H1 (cell line): ENCODE measurements around the gene AK6. TPM values are rescaled to one million over a fixed set of nuclear protein-coding genes. Genes with fewer than 3 reads are reported as not detected.
A peak's percentile ranks its signal among the peaks of the same experiment; 100 is the strongest.

Experiments
- CTCF ChIA-PET: fragments of 300-600 bp; sonication (Branson Sonifier 250); formaldehyde crosslinking; loops from one replicate; lab custom pipeline; 2021; ENCODE audit not compliant: partially characterized antibody; lab: Charles Lee
- POLR2A ChIA-PET: fragments of 300-600 bp; sonication (Branson Sonifier 250); formaldehyde crosslinking; loops from one replicate; lab custom pipeline; 2021; ENCODE audit warnings: inconsistent platforms; ENCODE audit not compliant: partially characterized antibody; lab: Charles Lee
- DNase-seq, 2 experiments: peaks; one replicate each; pipeline versions ENCODE4 v3.0.0 to v3.0.0-alpha.2; 2010 to 2022; ENCODE audit warnings: low spot score in 2 of 2, low read depth in 1 of 2, mixed read lengths in 1 of 2
- FAIRE-seq: peaks from 2 replicates; lab custom pipeline; 2011; peaks lifted over from hg19 to GRCh38; lab: Jason Lieb, UNC
- H2AFZ ChIP-seq: 2 replicates; pipeline ENCODE4 v1.8.1; 2012; ENCODE audit warnings: low read length, inconsistent platforms
- H2AK5ac ChIP-seq: 2 replicates; pipeline ENCODE4 v1.6.1; 2013; ENCODE audit warnings: low read depth, low read length
- H2BK120ac ChIP-seq: replicated peaks from 2 replicates; pipeline ENCODE3; 2013; ENCODE audit warnings: low read depth, low read length, inconsistent platforms
- H2BK12ac ChIP-seq: 2 replicates; pipeline ENCODE4 v1.6.1; 2013; ENCODE audit warnings: low read depth, low read length
- H2BK15ac ChIP-seq: 2 replicates; pipeline ENCODE4 v1.6.1; 2013; ENCODE audit warnings: low read length
- H2BK20ac ChIP-seq: 2 replicates; pipeline ENCODE4 v1.6.1; 2013; ENCODE audit warnings: low read length
- H2BK5ac ChIP-seq: 2 replicates; pipeline ENCODE4 v1.6.1; 2013; ENCODE audit warnings: low read depth, low read length
- H3K14ac ChIP-seq: 2 replicates; pipeline ENCODE4 v1.6.1; 2013; ENCODE audit warnings: inconsistent platforms; ENCODE audit not compliant: insufficient read length
- H3K18ac ChIP-seq: 2 replicates; pipeline ENCODE4 v1.6.1; 2013; ENCODE audit warnings: low read length; ENCODE audit errors: extremely low read depth
- H3K23ac ChIP-seq: 2 replicates; pipeline ENCODE4 v1.6.1; 2013; ENCODE audit warnings: inconsistent platforms; ENCODE audit not compliant: insufficient read length
- H3K23me2 ChIP-seq: 2 replicates; pipeline ENCODE4 v1.6.1; 2013; ENCODE audit warnings: low read depth, low read length
- H3K27ac ChIP-seq: 2 replicates; pipeline ENCODE4 v1.6.1; 2011; ENCODE audit warnings: low read depth, low read length, inconsistent platforms
- H3K27me3 ChIP-seq, 4 experiments: replicated peaks in 1 of 4; 1 replicate in 1 of 4; 2 replicates in 3 of 4; pipeline versions ENCODE4 v1.6.1 to v1.8.1; 2011 to 2013; ENCODE audit warnings: low read length in 3 of 4, mild to moderate bottlenecking in 3 of 4, inconsistent platforms in 2 of 4, mixed read lengths in 2 of 4, moderate library complexity in 1 of 4; ENCODE audit not compliant: control insufficient read depth in 3 of 4, insufficient read depth in 3 of 4; ENCODE audit errors: extremely low read depth in 1 of 4
- H3K36me3 ChIP-seq, 4 experiments: 2 replicates each; pipeline versions ENCODE4 v1.6.1 to v1.8.1; 2011 to 2013; ENCODE audit warnings: mild to moderate bottlenecking in 4 of 4, low read length in 3 of 4, moderate library complexity in 2 of 4, control low read depth in 1 of 4, inconsistent platforms in 1 of 4; ENCODE audit not compliant: insufficient read depth in 4 of 4, control insufficient read depth in 2 of 4
- H3K4ac ChIP-seq: replicated peaks from 2 replicates; pipeline ENCODE3; 2013; ENCODE audit warnings: low read length, low read depth, mixed read lengths, inconsistent platforms; ENCODE audit not compliant: insufficient read length
- H3K4me1 ChIP-seq, 4 experiments: replicated peaks in 1 of 4; 1 replicate in 1 of 4; 2 replicates in 3 of 4; pipeline versions ENCODE4 v1.6.1 to v1.8.1; 2011 to 2013; ENCODE audit warnings: low read length in 3 of 4, inconsistent platforms in 2 of 4, mixed read lengths in 1 of 4; ENCODE audit not compliant: insufficient read depth in 4 of 4, control insufficient read depth in 3 of 4
- H3K4me2 ChIP-seq, 2 experiments: 2 replicates each; pipeline versions ENCODE4 v1.6.1 to v1.8.1; 2011 to 2013; ENCODE audit warnings: low read depth in 2 of 2, low read length in 2 of 2, control low read depth in 1 of 2, inconsistent platforms in 1 of 2, mild to moderate bottlenecking in 1 of 2; ENCODE audit not compliant: insufficient read depth in 1 of 2
- H3K4me3 ChIP-seq, 4 experiments: fragments of 200-600, 300-600 bp in 1 of 4; sonication (generic), shearing (Covaris generic), sonication (Bioruptor Twin) in 1 of 4; 2 replicates each; pipeline versions ENCODE4 v1.5.1 to v1.8.1; 2011 to 2016; ENCODE audit warnings: low read length in 4 of 4, low read depth in 3 of 4, control low read depth in 2 of 4, inconsistent platforms in 2 of 4, mild to moderate bottlenecking in 2 of 4, mixed read lengths in 1 of 4, moderate library complexity in 1 of 4; ENCODE audit not compliant: insufficient read depth in 2 of 4; ENCODE audit errors: extremely low read depth in 1 of 4
- H3K56ac ChIP-seq: replicated peaks from 2 replicates; pipeline ENCODE3; 2013; ENCODE audit warnings: low read depth, mild to moderate bottlenecking, mixed read lengths, low read length, inconsistent platforms; ENCODE audit not compliant: insufficient read length
- H3K79me1 ChIP-seq: 2 replicates; pipeline ENCODE4 v1.6.1; 2013; ENCODE audit warnings: low read depth, low read length, control low read depth
- H3K79me2 ChIP-seq, 2 experiments: 2 replicates each; pipeline versions ENCODE4 v1.6.1 to v1.8.1; 2012 to 2013; ENCODE audit warnings: low read length in 2 of 2, mild to moderate bottlenecking in 2 of 2, inconsistent platforms in 1 of 2; ENCODE audit not compliant: insufficient read depth in 2 of 2, control insufficient read depth in 1 of 2
- H3K9ac ChIP-seq, 4 experiments: replicated peaks in 1 of 4; 1 replicate in 1 of 4; 2 replicates in 3 of 4; pipeline versions ENCODE4 v1.6.1 to v1.8.1; 2011 to 2013; ENCODE audit warnings: low read depth in 3 of 4, low read length in 3 of 4, control low read depth in 2 of 4, mild to moderate bottlenecking in 2 of 4, moderate library complexity in 2 of 4, inconsistent platforms in 1 of 4; ENCODE audit errors: extremely low read depth in 1 of 4
- H3K9me3 ChIP-seq, 2 experiments: 2 replicates each; pipeline versions ENCODE4 v1.6.1 to v1.8.1; 2012 to 2013; ENCODE audit warnings: mild to moderate bottlenecking in 2 of 2, moderate library complexity in 2 of 2, control low read depth in 1 of 2, inconsistent platforms in 1 of 2, low read depth in 1 of 2, low read length in 1 of 2, mixed read lengths in 1 of 2; ENCODE audit not compliant: insufficient read depth in 2 of 2
- H4K20me1 ChIP-seq, 2 experiments: replicated peaks in 1 of 2; 2 replicates each; pipeline versions ENCODE3 to v1.8.1; 2011 to 2013; ENCODE audit warnings: inconsistent platforms in 2 of 2, low read length in 2 of 2, mild to moderate bottlenecking in 1 of 2; ENCODE audit not compliant: insufficient read depth in 2 of 2, control insufficient read depth in 1 of 2
- H4K5ac ChIP-seq: 2 replicates; pipeline ENCODE4 v1.6.1; 2013; ENCODE audit warnings: low read length, low read depth, mixed read lengths, inconsistent platforms; ENCODE audit not compliant: insufficient read length
- H4K8ac ChIP-seq: 2 replicates; pipeline ENCODE4 v1.8.0; 2013; ENCODE audit warnings: mild to moderate bottlenecking, moderate library complexity, low read length, inconsistent platforms; ENCODE audit not compliant: insufficient read depth; ENCODE audit errors: extremely low read depth
- H4K91ac ChIP-seq: replicated peaks from 2 replicates; pipeline ENCODE3; 2013; ENCODE audit warnings: low read length, mixed read lengths, inconsistent platforms; ENCODE audit not compliant: insufficient read length
- CTCF ChIP-seq, 3 experiments: IDR thresholded peaks; 1 replicate in 2 of 3; 2 replicates in 1 of 3; pipeline versions ENCODE4 v1.5.1 to v1.6.1; 2011; ENCODE audit warnings: low read length in 3 of 3, mild to moderate bottlenecking in 3 of 3, inconsistent platforms in 2 of 3, low read depth in 1 of 3, moderate library complexity in 1 of 3; ENCODE audit not compliant: insufficient read depth in 1 of 3; ENCODE audit errors: control extremely low read depth in 1 of 3
- EGR1 ChIP-seq: IDR thresholded peaks from 2 replicates; pipeline ENCODE4 v1.6.1; 2011; ENCODE audit warnings: low read depth, low read length, borderline replicate concordance
- GABPA ChIP-seq: IDR thresholded peaks from 2 replicates; pipeline ENCODE4 v1.6.1; 2011; ENCODE audit warnings: mild to moderate bottlenecking, low read length, moderate library complexity, borderline replicate concordance; ENCODE audit not compliant: insufficient read depth
- GTF2F1 ChIP-seq: IDR thresholded peaks from 2 replicates; pipeline ENCODE4 v1.6.1; 2012; ENCODE audit warnings: low read depth, low read length, improper control_type of control experiment, borderline replicate concordance
- HDAC2 ChIP-seq, 2 experiments: fragments of 300-600 bp in 1 of 2; sonication (generic) in 1 of 2; IDR thresholded peaks; 2 replicates each; pipeline ENCODE4 v1.6.1; 2011 to 2012; ENCODE audit warnings: low read depth in 2 of 2, low read length in 2 of 2, mild to moderate bottlenecking in 2 of 2, moderate library complexity in 2 of 2, borderline replicate concordance in 1 of 2, inconsistent platforms in 1 of 2
- JUND ChIP-seq: IDR thresholded peaks from 2 replicates; pipeline ENCODE4 v1.6.1; 2011; ENCODE audit warnings: mild to moderate bottlenecking, improper control_type of control experiment, low read length
- POU5F1 ChIP-seq: IDR thresholded peaks from 2 replicates; pipeline ENCODE4 v1.6.1; 2011; ENCODE audit warnings: low read depth, mild to moderate bottlenecking, low read length, moderate library complexity
- RAD21 ChIP-seq, 2 experiments: IDR thresholded peaks in 1 of 2; conservative IDR thresholded peaks in 1 of 2; 2 replicates each; pipeline ENCODE4 v1.6.1; 2011; ENCODE audit warnings: low read depth in 2 of 2, low read length in 2 of 2, improper control_type of control experiment in 1 of 2, inconsistent platforms in 1 of 2, mild to moderate bottlenecking in 1 of 2, moderate library complexity in 1 of 2
- SIRT6 ChIP-seq: IDR thresholded peaks from one replicate; pipeline ENCODE4 v1.7.1; 2012; ENCODE audit warnings: low read length, inconsistent platforms
- WGBS, 2 experiments: shearing (Covaris generic) in 1 of 2; methylation state at CpG; one replicate each; pipeline versions ENCODE4 v1.1.6 to v1.1.7; 2013 to 2015; ENCODE audit warnings: low lambda C conversion rate in 2 of 2, mixed read lengths in 2 of 2, inconsistent platforms in 1 of 2, low coverage in 1 of 2, missing lambda C conversion rate in 1 of 2; ENCODE audit not compliant: insufficient replicate concordance in 2 of 2, insufficient coverage in 1 of 2, insufficient read length in 1 of 2; ENCODE audit errors: extremely low coverage in 1 of 2, missing lambda C conversion rate in 1 of 2; 5-methylcytosine and 5-hydroxymethylcytosine counted together
- polyA plus RNA-seq, 7 experiments: library from polyadenylated mRNA; depleted of rRNA in 3 of 7; stranded (reverse) in 5 of 7; unstranded in 2 of 7; fragments of >200 nt in 5 of 7; fragments of 200-250 nt in 2 of 7; gene quantifications; 1 replicate in 5 of 7; 2 replicates in 1 of 7; 4 replicates in 1 of 7; pipeline versions ENCODE4 v1.2.1 to v1.2.3, GENCODE V29; 2011 to 2013; ENCODE audit warnings: missing spikeins in 2 of 7, mixed read lengths in 2 of 7
- total RNA-seq: library from RNA; stranded (reverse); fragmentation: NEBNext Ultra II Directional; extraction: Animal tissue kit (Norgen Biotek cat#: 25700); gene quantifications from 2 replicates; pipeline ENCODE4 v1.2.1, GENCODE V29; 2021

AK6 gene
- total and polyA plus RNA-seq, 2 of the 8 experiments (the other 6 are each of a cell fraction or from before 2014, with no cell fraction given) = 22.5 to 51.2 TPM

DNA sequence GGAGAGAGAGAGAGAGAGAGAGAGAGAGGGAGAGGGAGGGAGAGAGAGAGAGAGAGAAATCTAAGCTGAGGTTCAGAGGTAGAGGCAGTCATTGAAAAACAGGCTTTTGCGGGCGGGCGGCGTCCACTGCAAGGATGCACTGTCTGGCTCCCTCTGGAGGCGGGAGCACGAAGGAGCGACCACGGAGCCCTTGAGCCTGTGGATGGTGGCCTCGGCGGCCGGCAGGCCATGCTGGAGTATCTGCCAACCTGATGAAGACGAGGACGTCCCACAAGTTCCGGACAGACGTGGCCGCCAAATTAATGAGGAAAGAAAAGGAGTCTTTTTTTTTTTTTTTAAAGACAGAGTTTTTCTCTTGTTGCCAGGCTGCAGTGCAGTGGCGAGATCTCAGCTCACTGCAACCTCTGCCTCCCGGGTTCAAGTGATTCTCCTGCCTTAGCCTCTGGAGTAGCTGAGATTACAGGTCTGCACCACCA, 34.5 kb downstream of the AK6 start:
- no peak overlapping the region for H4K91ac ChIP-seq
- H3K14ac ChIP-seq = no peak overlapping the region
- peak; percentile 67 to 91 for DNase-seq
- H3K4ac ChIP-seq = no peak overlapping the region
- H3K27me3 ChIP-seq = no peaks in the 10 kb centered on the region
- H3K9ac ChIP-seq = no peak overlapping the region
- H2BK20ac ChIP-seq = no peak overlapping the region
- peaks cover 0 to 2% (median 0%) of the 10 kb centered on the region in 4 experiments; a peak in 3 of 7 replicates for H3K4me1 ChIP-seq
- no peak overlapping the region for H3K4me3 ChIP-seq
- no peaks in the 10 kb centered on the region for H4K20me1 ChIP-seq
- H3K9me3 ChIP-seq = no peaks in the 10 kb centered on the region
- H3K79me2 ChIP-seq = no peaks in the 10 kb centered on the region
- no peak overlapping the region for H2BK15ac ChIP-seq
- ChIA-PET CTCF (interaction anchor here (0.6 to 3.0 kb wide), 32 partner anchors 9 to 1987 kb away, joined by 3 to 28 read pairs (median 4); partner anchors contain the start of gene SLC30A5), POLR2A (interaction anchor here (0.7 to 0.9 kb wide), 4 partner anchors 46 to 170 kb away, joined by 3 to 7 read pairs (median 4); no protein-coding TSS in a partner anchor)
- no peak overlapping the region for H3K23ac ChIP-seq
- no peak overlapping the region for H2AK5ac ChIP-seq
- H3K23me2 ChIP-seq = no peaks in the 10 kb centered on the region
- no peak overlapping the region for H3K18ac ChIP-seq
- no peak overlapping the region for H4K5ac ChIP-seq
- H2BK12ac ChIP-seq = no peak overlapping the region
- H3K27ac ChIP-seq = no peak overlapping the region
- H2BK120ac ChIP-seq = no peak overlapping the region
- no peak overlapping the region for H3K56ac ChIP-seq
- no peak overlapping the region for H2AFZ ChIP-seq
- 23% methylated on average over 17 of the region's 18 CpGs; no CpG with 5 or more reads in 1 of the 2 experiments for WGBS, 2 experiments
- H2BK5ac ChIP-seq = no peak overlapping the region
- no peaks in the 10 kb centered on the region for H3K79me1 ChIP-seq
- H3K4me2 ChIP-seq = peak overlapping the region in 1 of 2 experiments; percentile 36; a peak in 1 of 4 replicates
- no peak for FAIRE-seq
- H3K36me3 ChIP-seq = no peaks in the 10 kb centered on the region
- no peak overlapping the region for H4K8ac ChIP-seq
- peak; percentile 59; the same call in 1 of the 2 replicates for TF ChIP-seq EGR1
- no peak for TF ChIP-seq SIRT6
- peak; percentile 83 to 87 (median 85) for TF ChIP-seq CTCF (IDR thresholded peaks at IDR 0.05; ENCODE audit: control extremely low read depth in 1 of 3, insufficient read depth in 1 of 3, low read depth in 1 of 3, low read length in 3 of 3)
- TF ChIP-seq GTF2F1 = no peak
- peak; percentile 44; the same call in 1 of the 2 replicates for TF ChIP-seq JUND
- no peak for TF ChIP-seq POU5F1
- TF ChIP-seq RAD21 (IDR thresholded peaks at IDR 0.05 in 1 of 2, conservative IDR thresholded peaks at IDR 0.05 in 1 of 2; ENCODE audit: low read depth in 2 of 2, low read length in 2 of 2) = peak; percentile 77
- 0 out of 4 replicates have a peak, but pooled peaks of 1 of the 2 experiments have one; percentile 62 for TF ChIP-seq HDAC2 (IDR thresholded peaks at IDR 0.05; ENCODE audit: borderline replicate concordance in 1 of 2, low read depth in 2 of 2, low read length in 2 of 2)
- TF ChIP-seq GABPA = 0 out of 2 replicates have a peak, but pooled peaks have one; percentile 33
